SK-N-MC (cell line): ENCODE results near the gene SYNGAP1.

ENCODE experiments used
- EZH2 ChIP-seq: fragments of 200-600 bp; sonication (generic); IDR thresholded peaks from one replicate; pipeline ENCODE4 v1.6.1; 2017; ENCODE audit warnings: antibody characterized with exemption
- FOXP2 ChIP-seq: optimal IDR thresholded peaks from 2 replicates; pipeline ENCODE3; 2011; ENCODE audit warnings: mild to moderate bottlenecking, moderate library complexity; ENCODE audit not compliant: insufficient read depth; ENCODE audit errors: extremely low read length, control extremely low read depth
- POLR2AphosphoS5 ChIP-seq: IDR thresholded peaks from 2 replicates; pipeline ENCODE4 v1.6.1; 2012; ENCODE audit warnings: mild to moderate bottlenecking, low read depth, low read length, borderline replicate concordance

GRCh38 chr6:33490621-33491020, 70.8 kb downstream of the SYNGAP1 start:
- no peak for TF ChIP-seq EZH2
- TF ChIP-seq POLR2AphosphoS5 = no peak
- TF ChIP-seq FOXP2 = no peak
